A549 treated with DMSO at 1 μM for 4 hours (cell line): ENCODE data around the gene CDK17. TPM values are rescaled to one million over a fixed set of nuclear protein-coding genes. Genes with fewer than 3 reads are reported as not detected.

ENCODE experiments used
- total RNA-seq: library from RNA; stranded (reverse); fragments of 200-300 nt; extraction: Qiagen RNA extraction; gene quantifications from 5 replicates; pipeline ENCODE4 v1.2.3, GENCODE V29; 2022; ENCODE audit warnings: low read depth

CDK17 gene
- total RNA-seq: 13.8 to 21.7 TPM (median 16.9 TPM) in 5 replicates

GRCh38 chr12:96399919-96400630, at the start of gene CDK17:
CDK17 (minus strand) TSS chr12:96400439; CDS start chr12:96334836, 65,603 bp downstream.

Other genes starting within 250 kb of the CDK17 start
- gene ELK3, start 206.1 kb downstream of the CDK17 start, total RNA-seq: 48.8 to 62.0 TPM (median 60.8 TPM) in 5 replicates
- 0.92 to 1.5 TPM (median 1.2 TPM) in 5 replicates for gene CFAP54, start 89.1 kb upstream of the CDK17 start, total RNA-seq